Aorta (tissue), 5 donors: ENCODE results near the gene FXN. TPM values are rescaled to one million over a fixed set of nuclear protein-coding genes. Genes with fewer than 3 reads are reported as not detected.
"Not testable (repeated sequence)": the region's sequence is repeated elsewhere in the genome, so short reads cannot be mapped to it uniquely, and the experiment has no call there.

ENCODE experiments used
- ATAC-seq: fragments of 200-7000 bp; cut with Tn5 transposase; one replicate; pipeline ENCODE4 v1.9.1; 2022; ENCODE audit warnings: moderate library complexity; ENCODE audit not compliant: low FRiP score
- DNase-seq, 2 donors: peaks; one replicate each; pipeline ENCODE4 v3.0.0-alpha.2; 2020
- H3K27ac ChIP-seq, 2 donors: one replicate each; pipeline ENCODE4 v1.5.1; 2013; ENCODE audit warnings: low read length in 2 of 2, mild to moderate bottlenecking in 2 of 2, moderate library complexity in 2 of 2, control low read depth in 1 of 2, inconsistent platforms in 1 of 2, low read depth in 1 of 2
- H3K27me3 ChIP-seq, 2 donors: one replicate each; pipeline ENCODE4 v1.6.1; 2013; ENCODE audit warnings: control low read depth in 1 of 2, low read length in 1 of 2, mild to moderate bottlenecking in 1 of 2, moderate library complexity in 1 of 2; ENCODE audit not compliant: insufficient read depth in 2 of 2, control insufficient read depth in 1 of 2
- H3K36me3 ChIP-seq, 2 donors: one replicate each; pipeline ENCODE4 v1.6.1; 2013; ENCODE audit warnings: control low read depth in 1 of 2, low read length in 1 of 2, mild to moderate bottlenecking in 1 of 2; ENCODE audit not compliant: insufficient read depth in 2 of 2, control insufficient read depth in 1 of 2
- H3K4me1 ChIP-seq, 2 donors: one replicate each; pipeline ENCODE4 v1.6.1; 2013; ENCODE audit warnings: low read length in 2 of 2, control low read depth in 1 of 2, mild to moderate bottlenecking in 1 of 2, moderate library complexity in 1 of 2; ENCODE audit not compliant: insufficient read depth in 2 of 2, control insufficient read depth in 1 of 2
- H3K4me3 ChIP-seq, 2 donors: one replicate each; pipeline ENCODE4 v1.5.1; 2013; ENCODE audit warnings: low read length in 2 of 2, control low read depth in 1 of 2, mild to moderate bottlenecking in 1 of 2
- H3K9me3 ChIP-seq: one replicate; pipeline ENCODE4 v1.6.1; 2013; ENCODE audit warnings: mild to moderate bottlenecking, low read length; ENCODE audit not compliant: control insufficient read depth
- WGBS, 2 donors: extraction: QIAGEN DNeasy Blood & Tissue Kit; methylation state at CpG; one replicate each; pipeline ENCODE4 v1.1.7; 2013; 5-methylcytosine and 5-hydroxymethylcytosine counted together
- intact Hi-C, 2 donors: fragments of 100-400 bp; cut with DNase I; formaldehyde crosslinking; loops; one replicate each; pipeline versions ENCODE4 v1.14.2 to v1.15.0; 2022
- polyA plus RNA-seq, 2 donors: library from polyadenylated mRNA; stranded (reverse); fragments of 200-250 nt; gene quantifications; one replicate each; pipeline ENCODE4 v1.2.3, GENCODE V29; 2013
- total RNA-seq, 2 donors: library from RNA; stranded (reverse); fragmentation: NEBNext Ultra II Directional; extraction: Animal tissue kit (Norgen Biotek cat#: 25700); gene quantifications; one replicate each; pipeline ENCODE4 v1.2.1, GENCODE V29; 2021
- donor health status: healthy with polysubstance abuse.
- donor health status: Bipolar disorder and iron deficiency.
- donor health status: DM: no; HTN: no; CAD: no.
- donor health status: DM: no; HTN: no; CAD: no.
- donor health status: DM: yes; HTN: yes; CAD: no.

FXN gene
- total and polyA plus RNA-seq, 4 donors: 2.8 to 7.8 (median 7.2) TPM

DNA sequence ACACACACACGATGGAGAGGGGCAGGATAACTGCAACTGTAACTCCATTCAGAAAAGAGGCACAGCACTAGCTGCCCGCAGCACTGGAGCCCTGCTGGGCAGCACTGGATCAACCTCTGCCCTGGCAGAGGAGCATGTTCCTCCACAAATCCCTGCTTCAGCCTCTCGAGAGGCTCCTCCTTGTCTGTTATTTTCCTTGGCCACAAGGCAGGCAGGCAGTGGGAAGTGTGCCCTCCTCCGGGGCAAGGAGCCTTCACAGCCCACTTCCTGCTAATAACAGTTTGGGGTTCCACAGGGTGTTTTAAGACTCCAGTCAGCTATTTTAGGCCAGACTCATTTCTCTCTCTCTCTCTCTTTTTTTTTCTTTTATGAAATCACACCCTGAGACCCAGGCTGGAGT is 11.8 kb downstream of the FXN start:
- H3K27me3 ChIP-seq: no peaks in the 10 kb centered on the region
- no peaks in the 10 kb centered on the region for H3K9me3 ChIP-seq
- 0 to 2% methylated on average over 4 of the region's 4 CpGs for WGBS, 2 donors
- intact Hi-C loops: loop anchor here in 1 of 2 donors (10.0 kb wide), 1 partner anchor 327 kb away; no protein-coding TSS in a partner anchor
- H3K4me1 ChIP-seq: no peaks in the 10 kb centered on the region
- peak in 1 of 2 donors; percentile 71 for DNase-seq
- no peaks in the 10 kb centered on the region for H3K36me3 ChIP-seq
- H3K27ac ChIP-seq: peak overlapping the region in 1 of 2 donors; percentile 23
- no peak overlapping the region for H3K4me3 ChIP-seq
- peak; percentile 61 for ATAC-seq

DNA sequence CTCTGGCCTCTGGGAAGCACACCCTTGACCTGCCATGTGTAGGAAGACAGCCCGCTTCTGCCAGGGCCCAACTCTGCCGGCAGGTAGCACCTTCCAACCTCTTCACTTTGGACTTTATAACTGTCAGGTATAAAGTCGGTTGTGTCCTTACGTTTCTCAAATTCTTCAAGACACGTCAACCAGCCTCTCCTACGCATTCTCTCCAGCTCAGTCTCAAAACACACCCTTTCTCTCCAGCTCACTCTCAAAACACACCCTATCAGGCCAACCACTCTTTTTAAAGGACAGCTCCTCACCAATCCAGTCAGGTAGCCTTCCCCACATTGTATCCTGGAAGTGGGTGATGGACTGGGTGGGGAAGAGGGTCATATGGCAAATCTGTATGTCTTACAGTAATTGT is 13.5 kb downstream of the FXN start:
- no peak overlapping the region for H3K27ac ChIP-seq
- WGBS, 2 donors: 63 to 78% methylated on average over 6 of the region's 6 CpGs
- intact Hi-C loops: loop anchor here in 1 of 2 donors (10.0 kb wide), 1 partner anchor 326 kb away; no protein-coding TSS in a partner anchor
- no peak overlapping the region for H3K4me3 ChIP-seq
- ATAC-seq (no peak), DNase-seq (no peak)
- no peaks in the 10 kb centered on the region for H3K4me1 ChIP-seq
- no peaks in the 10 kb centered on the region for H3K36me3 ChIP-seq
- H3K9me3 ChIP-seq: no peaks in the 10 kb centered on the region
- H3K27me3 ChIP-seq: no peaks in the 10 kb centered on the region

DNA sequence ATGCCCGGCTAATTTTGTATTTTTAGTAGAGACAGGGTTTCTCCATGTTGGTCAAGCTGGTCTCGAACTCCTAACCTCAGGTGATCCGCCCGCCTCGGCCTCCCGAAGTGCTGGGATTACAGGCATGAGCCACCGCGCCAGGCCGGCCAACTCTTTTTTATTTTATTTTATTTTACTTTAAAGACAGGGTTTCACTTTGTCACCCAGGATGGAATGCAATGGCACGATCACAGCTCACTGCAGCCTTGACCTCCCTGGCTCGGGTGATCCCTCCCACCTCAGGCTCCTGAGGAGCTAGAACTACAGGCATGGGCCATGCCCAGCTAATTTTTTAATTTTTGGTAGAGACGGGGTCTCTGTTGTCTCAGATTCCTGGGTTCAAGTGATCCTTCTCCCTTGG is 15.4 kb downstream of the FXN start:
- intact Hi-C loops, H3K27ac ChIP-seq, H3K4me1 ChIP-seq, H3K4me3 ChIP-seq, H3K9me3 ChIP-seq, DNase-seq, H3K27me3 ChIP-seq, H3K36me3 ChIP-seq, ATAC-seq: not testable (repeated sequence)
- WGBS, 2 donors: 75 to 85% methylated on average over 8 to 12 of the region's 12 CpGs

DNA sequence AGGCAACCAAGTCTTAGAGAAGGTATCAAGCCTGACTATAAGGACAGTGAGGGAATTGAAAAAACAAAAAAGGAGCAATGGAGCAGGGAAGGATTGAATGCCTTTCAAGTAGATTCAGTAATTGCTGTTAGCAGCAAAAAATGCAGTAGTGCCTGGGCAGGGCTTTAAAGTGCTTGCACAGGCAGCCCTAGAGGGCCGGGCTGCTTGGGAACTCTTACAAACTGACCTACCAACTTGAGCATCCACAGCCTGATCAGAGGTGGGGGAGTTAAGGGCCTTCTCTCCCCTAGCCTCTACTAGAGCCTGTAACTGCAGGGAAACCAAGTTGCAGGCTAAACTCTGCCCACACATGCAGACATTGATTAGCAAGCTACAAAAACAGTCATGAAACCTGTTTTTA is 19.4 kb downstream of the FXN start:
- DNase-seq (no peak), ATAC-seq (no peak)
- H3K4me3 ChIP-seq: no peak overlapping the region
- no peaks in the 10 kb centered on the region for H3K36me3 ChIP-seq
- WGBS, 2 donors: 23 to 28% methylated on average over 1 of the region's 1 CpG
- intact Hi-C loops: loop anchor here (1.0 to 2.0 kb wide), 3 partner anchors 94 to 138 kb away; no protein-coding TSS in a partner anchor
- H3K4me1 ChIP-seq: no peaks in the 10 kb centered on the region
- no peaks in the 10 kb centered on the region for H3K27me3 ChIP-seq
- H3K27ac ChIP-seq: no peak overlapping the region
- no peaks in the 10 kb centered on the region for H3K9me3 ChIP-seq

DNA sequence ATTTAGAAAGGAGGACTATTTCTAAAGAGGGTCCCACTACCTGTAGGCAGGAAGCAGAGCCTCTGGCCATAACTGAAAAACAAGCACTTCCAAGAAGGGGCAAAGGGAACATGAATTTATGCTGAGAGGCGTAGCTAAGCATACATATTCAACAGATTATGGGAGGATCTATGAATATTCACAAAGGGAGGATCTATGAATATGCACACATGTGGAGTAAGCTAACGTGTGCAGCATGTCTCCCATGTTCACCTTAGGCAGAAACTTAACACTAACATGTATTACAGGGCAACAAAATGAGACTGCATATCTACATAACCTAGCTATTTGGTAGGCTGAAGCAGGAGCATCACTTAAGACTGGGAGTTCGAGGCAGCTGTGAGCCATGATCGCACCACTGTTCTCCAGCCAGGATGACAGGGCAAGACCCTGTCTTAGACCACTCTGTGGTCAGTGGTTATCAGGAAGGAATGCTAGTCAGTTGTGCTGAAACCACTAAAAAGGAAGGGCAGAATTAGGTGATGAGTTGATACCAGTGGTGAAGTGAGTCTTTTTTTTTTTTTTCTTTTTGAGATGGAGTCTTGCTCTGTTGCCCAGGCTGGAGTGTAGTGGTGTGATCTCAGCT is 20.8 kb downstream of the FXN start:
- 94 to 95% methylated on average over 4 of the region's 4 CpGs for WGBS, 2 donors
- Histone ChIP-seq H3K36me3 (no peaks in the 10 kb centered on the region), H3K27me3 (no peaks in the 10 kb centered on the region), H3K27ac (no peak overlapping the region), H3K4me3 (no peak overlapping the region), H3K4me1 (no peaks in the 10 kb centered on the region), H3K9me3 (no peaks in the 10 kb centered on the region)
- ATAC-seq (no peak), DNase-seq (no peak)
- intact Hi-C loops: no loop called here

DNA sequence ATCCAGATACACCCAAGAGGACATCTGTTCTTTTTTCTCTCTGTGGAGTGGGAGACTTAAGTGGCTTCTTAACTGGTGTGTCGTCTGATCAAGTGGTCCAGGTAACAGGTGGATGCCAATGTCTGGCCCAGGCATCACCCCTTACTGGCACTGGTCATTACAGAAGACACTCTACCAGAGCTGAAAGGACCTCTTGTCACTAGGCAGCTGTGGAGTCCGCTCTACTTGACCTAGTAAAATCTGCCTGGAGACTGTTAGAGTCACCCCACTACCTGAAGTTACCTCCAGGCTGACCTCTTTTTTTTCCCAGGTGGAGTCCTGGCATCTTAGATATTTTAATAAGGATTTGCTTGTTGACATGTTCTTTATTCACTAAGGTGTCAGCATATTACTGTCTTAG is 22.5 kb downstream of the FXN start:
- Histone ChIP-seq H3K27me3 (no peaks in the 10 kb centered on the region), H3K4me1 (no peaks in the 10 kb centered on the region), H3K9me3 (no peaks in the 10 kb centered on the region), H3K4me3 (no peak overlapping the region), H3K27ac (no peak overlapping the region), H3K36me3 (no peaks in the 10 kb centered on the region)
- DNase-seq: no peak
- intact Hi-C loops: no loop called here
- ATAC-seq: no peak
- WGBS, 2 donors: 93 to 98% methylated on average over 2 of the region's 2 CpGs

DNA sequence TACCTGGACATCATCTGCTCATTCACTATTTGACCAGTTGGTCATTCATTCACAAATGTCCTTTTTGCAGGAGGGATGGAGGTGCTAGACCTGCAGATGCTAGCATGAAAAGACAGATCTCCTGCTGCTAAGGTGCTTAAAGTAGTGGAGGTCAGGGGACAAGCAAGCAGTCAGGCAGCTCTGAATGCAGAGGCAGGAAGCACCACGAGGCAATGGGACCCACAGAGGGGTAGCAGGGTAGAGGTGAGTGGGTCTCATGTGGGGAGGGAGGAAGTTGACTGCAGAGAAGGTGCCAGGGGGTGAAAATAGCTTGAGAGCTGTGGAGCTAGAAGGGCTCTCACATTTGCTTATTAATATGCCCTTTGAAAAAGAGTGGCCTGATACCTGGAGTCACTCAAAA is 25.2 kb downstream of the FXN start:
- DNase-seq (no peak), ATAC-seq (no peak)
- Histone ChIP-seq H3K36me3 (no peaks in the 10 kb centered on the region), H3K4me3 (no peak overlapping the region), H3K9me3 (no peaks in the 10 kb centered on the region), H3K4me1 (no peaks in the 10 kb centered on the region), H3K27me3 (no peaks in the 10 kb centered on the region), H3K27ac (no peak overlapping the region)
- 42 to 54% methylated on average over 1 of the region's 1 CpG for WGBS, 2 donors
- intact Hi-C loops: loop anchor here in 1 of 2 donors (5.0 kb wide), 1 partner anchor 72 kb away; no protein-coding TSS in a partner anchor

DNA sequence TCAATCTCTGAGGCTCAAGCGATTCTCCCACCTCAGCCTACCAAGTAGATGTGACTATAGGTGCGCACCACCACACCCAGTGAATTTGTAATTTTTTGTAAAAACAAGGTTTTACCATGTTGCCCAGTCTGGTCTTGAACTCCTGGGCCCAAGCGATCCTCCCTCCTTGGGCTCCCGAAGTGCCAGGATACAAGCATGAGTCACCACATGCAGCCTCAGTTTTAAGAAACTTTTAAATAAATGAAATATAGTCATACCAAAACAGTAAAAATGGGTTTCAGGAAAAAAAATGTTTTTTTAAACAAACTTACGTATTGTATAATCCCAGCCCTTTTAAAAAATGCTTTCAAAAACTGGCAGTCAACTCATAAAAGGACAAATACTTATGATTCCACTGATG is 26.6 kb downstream of the FXN start:
- no peak for ATAC-seq
- Histone ChIP-seq H3K36me3 (no peaks in the 10 kb centered on the region), H3K27me3 (no peaks in the 10 kb centered on the region), H3K9me3 (no peaks in the 10 kb centered on the region), H3K4me1 (no peaks in the 10 kb centered on the region), H3K27ac (peak overlapping the region in 1 of 2 donors; percentile 50), H3K4me3 (no peak overlapping the region)
- DNase-seq: no peak
- intact Hi-C loops: loop anchor here in 1 of 2 donors (5.0 kb wide), 1 partner anchor 70 kb away; no protein-coding TSS in a partner anchor
- 53 to 57% methylated on average over 5 of the region's 5 CpGs for WGBS, 2 donors

DNA sequence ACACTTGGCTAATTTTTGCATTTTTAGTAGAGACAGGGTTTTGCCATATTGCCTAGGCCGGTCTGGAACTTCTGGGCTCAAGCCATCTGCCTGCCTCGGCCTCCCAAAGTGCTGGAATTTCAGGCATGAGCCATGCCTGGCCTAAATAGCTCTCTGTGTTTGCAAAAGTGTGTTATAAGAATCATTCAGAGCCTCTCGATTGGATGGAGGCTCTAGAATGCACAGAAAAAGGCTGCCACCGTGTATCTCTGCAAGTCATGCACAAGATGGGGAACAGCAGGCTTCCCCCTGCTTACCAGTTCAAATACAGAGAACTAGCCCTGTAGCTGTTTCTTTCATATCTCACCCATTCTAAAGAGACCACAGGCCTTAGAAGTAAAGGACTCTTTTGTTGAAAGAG is 28.3 kb downstream of the FXN start:
- Histone ChIP-seq H3K27ac (peak overlapping the region in 1 of 2 donors; percentile 8), H3K4me3 (no peak overlapping the region), H3K27me3 (no peaks in the 10 kb centered on the region), H3K4me1 (no peaks in the 10 kb centered on the region), H3K36me3 (no peaks in the 10 kb centered on the region), H3K9me3 (no peaks in the 10 kb centered on the region)
- ATAC-seq (no peak), DNase-seq (no peak)
- 28 to 35% methylated on average over 4 of the region's 4 CpGs for WGBS, 2 donors
- intact Hi-C loops: loop anchor here in 1 of 2 donors (5.0 kb wide), 1 partner anchor 68 kb away; no protein-coding TSS in a partner anchor
